IMR-90 (cell line): ENCODE results near the gene TTC16. TPM values are rescaled to one million over a fixed set of nuclear protein-coding genes. Genes with fewer than 3 reads are reported as not detected.
A peak's percentile ranks its signal among the peaks of the same experiment; 100 is the strongest.

Experiments
- ATAC-seq: fragments of 200-7000 bp; cut with Tn5 transposase; 2 replicates; pipeline ENCODE4 v1.9.1; 2020; ENCODE audit warnings: low read depth, mild to moderate bottlenecking, moderate library complexity
- BruUV-seq: library from RNA; stranded (reverse); fragments of 400-500 nt; replicated peaks from 2 replicates; lab custom pipeline; 2021; lab: Mats Ljungman, UMichigan
- CTCF ChIA-PET: fragments of 300-600 bp; formaldehyde crosslinking; extraction: SDS; loops from one replicate; lab custom pipeline; 2021; ENCODE audit warnings: antibody characterized with exemption; lab: Yijun Ruan, JAX
- POLR2A ChIA-PET: fragments of 300-600 bp; sonication (Branson Sonifier 250); formaldehyde crosslinking; loops from one replicate; lab custom pipeline; 2022; ENCODE audit warnings: antibody characterized with exemption; ENCODE audit not compliant: unreplicated experiment; lab: Charles Lee
- DNase-seq: peaks from one replicate; pipeline ENCODE4 v3.0.0; 2013
- H2AFZ ChIP-seq: replicated peaks from 2 replicates; pipeline ENCODE3; 2013; ENCODE audit warnings: low read length, mild to moderate bottlenecking; ENCODE audit not compliant: poor library complexity
- H2AK5ac ChIP-seq: 2 replicates; pipeline ENCODE4 v1.6.1; 2013; ENCODE audit warnings: low read depth, low read length, inconsistent platforms
- H2AK9ac ChIP-seq: replicated peaks from 2 replicates; pipeline ENCODE3; 2013; ENCODE audit warnings: mild to moderate bottlenecking, low read depth, low read length, moderate library complexity; ENCODE audit not compliant: poor library complexity
- H2BK120ac ChIP-seq: 2 replicates; pipeline ENCODE4 v1.6.1; 2013; ENCODE audit warnings: low read depth, low read length, inconsistent platforms
- H2BK15ac ChIP-seq: 3 replicates; pipeline ENCODE4 v1.6.1; 2013; ENCODE audit warnings: low read depth, low read length, inconsistent platforms
- H2BK20ac ChIP-seq: 2 replicates; pipeline ENCODE4 v1.6.1; 2013; ENCODE audit warnings: low read depth, mild to moderate bottlenecking, inconsistent platforms, low read length, moderate library complexity
- H2BK5ac ChIP-seq: 2 replicates; pipeline ENCODE4 v1.6.1; 2013; ENCODE audit warnings: mild to moderate bottlenecking, low read depth, low read length, inconsistent platforms; ENCODE audit not compliant: poor library complexity, severe bottlenecking
- H3K14ac ChIP-seq: replicated peaks from 2 replicates; pipeline ENCODE4 v1.6.1; 2013; ENCODE audit warnings: low read depth, low read length, inconsistent platforms
- H3K18ac ChIP-seq: 2 replicates; pipeline ENCODE4 v1.6.1; 2013; ENCODE audit warnings: low read depth, low read length, control low read depth
- H3K23ac ChIP-seq: 2 replicates; pipeline ENCODE4 v1.6.1; 2013; ENCODE audit warnings: low read depth, low read length, inconsistent platforms
- H3K27ac ChIP-seq: 2 replicates; pipeline ENCODE4 v1.5.1; 2013; ENCODE audit warnings: mild to moderate bottlenecking, control low read depth, low read length; ENCODE audit not compliant: insufficient read depth
- H3K27me3 ChIP-seq: 2 replicates; pipeline ENCODE4 v1.6.1; 2013; ENCODE audit warnings: low read length; ENCODE audit not compliant: control insufficient read depth, insufficient read depth
- H3K36me3 ChIP-seq: 2 replicates; pipeline ENCODE4 v1.6.1; 2013; ENCODE audit warnings: low read length, mixed read lengths; ENCODE audit not compliant: control insufficient read depth, insufficient read depth
- H3K4ac ChIP-seq: 2 replicates; pipeline ENCODE4 v1.6.1; 2013; ENCODE audit warnings: low read depth, low read length, inconsistent platforms
- H3K4me1 ChIP-seq: 2 replicates; pipeline ENCODE4 v1.6.1; 2013; ENCODE audit warnings: low read length, mixed read lengths; ENCODE audit not compliant: control insufficient read depth, insufficient read depth
- H3K4me2 ChIP-seq: 2 replicates; pipeline ENCODE4 v1.6.1; 2013; ENCODE audit warnings: low read depth, mild to moderate bottlenecking, control low read depth, low read length, moderate library complexity
- H3K4me3 ChIP-seq: 2 replicates; pipeline ENCODE4 v1.5.1; 2013; ENCODE audit warnings: low read depth, mild to moderate bottlenecking, control low read depth, low read length, moderate library complexity; ENCODE audit not compliant: insufficient read depth
- H3K56ac ChIP-seq: 2 replicates; pipeline ENCODE4 v1.6.1; 2013; ENCODE audit warnings: low read length, inconsistent platforms; ENCODE audit not compliant: insufficient read depth; ENCODE audit errors: extremely low read depth
- H3K79me1 ChIP-seq, 2 experiments: 2 replicates each; pipeline ENCODE4 v1.6.1; 2013; ENCODE audit warnings: low read length in 2 of 2, inconsistent platforms in 1 of 2, low read depth in 1 of 2
- H3K9ac ChIP-seq: 2 replicates; pipeline ENCODE4 v1.6.1; 2013; ENCODE audit warnings: low read depth, low read length, control low read depth
- H3K9me1 ChIP-seq: 2 replicates; pipeline ENCODE4 v1.6.1; 2013; ENCODE audit warnings: low read length, inconsistent platforms; ENCODE audit not compliant: insufficient read depth
- H3K9me3 ChIP-seq: 2 replicates; pipeline ENCODE4 v1.6.1; 2013; ENCODE audit warnings: low read length; ENCODE audit not compliant: control insufficient read depth, insufficient read depth
- H4K20me1 ChIP-seq: 2 replicates; pipeline ENCODE4 v1.6.1; 2013; ENCODE audit warnings: low read length, inconsistent platforms; ENCODE audit not compliant: insufficient read depth
- H4K5ac ChIP-seq: 2 replicates; pipeline ENCODE4 v1.6.1; 2013; ENCODE audit warnings: mild to moderate bottlenecking, low read depth, low read length, control low read depth
- H4K8ac ChIP-seq, 2 experiments: 2 replicates each; pipeline ENCODE4 v1.6.1; 2013; ENCODE audit warnings: low read depth in 2 of 2, low read length in 2 of 2, control low read depth in 1 of 2, inconsistent platforms in 1 of 2
- H4K91ac ChIP-seq: 2 replicates; pipeline ENCODE4 v1.6.1; 2013; ENCODE audit warnings: low read depth, low read length, inconsistent platforms; ENCODE audit not compliant: insufficient read depth
- BHLHE40 ChIP-seq: fragments of 150-350 bp; IDR thresholded peaks from 2 replicates; pipeline ENCODE4 v1.6.1; 2016; ENCODE audit warnings: mild to moderate bottlenecking, low read depth, low read length
- CEBPB ChIP-seq: IDR thresholded peaks from 2 replicates; pipeline ENCODE4 v1.6.1; 2012; ENCODE audit warnings: low read depth, low read length, improper control_type of control experiment
- CHD1 ChIP-seq: IDR thresholded peaks from 2 replicates; pipeline ENCODE4 v1.6.1; 2012; ENCODE audit warnings: low read depth, low read length, improper control_type of control experiment
- MAFK ChIP-seq: IDR thresholded peaks from 2 replicates; pipeline ENCODE4 v1.6.1; 2012; ENCODE audit warnings: low read depth, low read length, improper control_type of control experiment
- MAZ ChIP-seq: IDR thresholded peaks from 2 replicates; pipeline ENCODE4 v1.6.1; 2012; ENCODE audit warnings: low read depth, mild to moderate bottlenecking, low read length, improper control_type of control experiment, moderate library complexity, borderline replicate concordance
- MXI1 ChIP-seq: IDR thresholded peaks from 2 replicates; pipeline ENCODE4 v1.6.1; 2012; ENCODE audit warnings: low read depth, mild to moderate bottlenecking, low read length, moderate library complexity, borderline replicate concordance
- NFE2L2 ChIP-seq: fragments of 150-350 bp; IDR thresholded peaks from 2 replicates; pipeline ENCODE4 v1.6.1; 2016; ENCODE audit warnings: low read depth, mild to moderate bottlenecking, low read length
- RAD21 ChIP-seq: IDR thresholded peaks from 2 replicates; pipeline ENCODE4 v1.6.1; 2012; ENCODE audit warnings: low read length, improper control_type of control experiment
- RCOR1 ChIP-seq: IDR thresholded peaks from 2 replicates; pipeline ENCODE4 v1.6.1; 2012; ENCODE audit warnings: mild to moderate bottlenecking, low read length, improper control_type of control experiment; ENCODE audit not compliant: insufficient replicate concordance
- RFX5 ChIP-seq: IDR thresholded peaks from 2 replicates; pipeline ENCODE4 v1.8.0; 2012; ENCODE audit warnings: low read depth, mild to moderate bottlenecking, low read length, moderate library complexity
- SMC3 ChIP-seq: fragments of 150-350 bp; IDR thresholded peaks from 2 replicates; pipeline ENCODE4 v1.6.1; 2016; ENCODE audit warnings: low read depth, mild to moderate bottlenecking, antibody characterized with exemption, low read length, moderate library complexity
- WGBS, 2 experiments: methylation state at CpG; one replicate each; pipeline versions ENCODE4 v1.1.5 to v1.1.7; 2013; ENCODE audit warnings: missing lambda C conversion rate in 2 of 2; ENCODE audit not compliant: insufficient read length in 1 of 2; ENCODE audit errors: extremely low coverage in 2 of 2; 5-methylcytosine and 5-hydroxymethylcytosine counted together
- dilution Hi-C: fragments of 300-500 bp; cut with HindIII; formaldehyde crosslinking; loops from one replicate; pipeline ENCODE4 v1.14.3; 2018; ENCODE audit warnings: low sequenced_read_pairs; ENCODE audit not compliant: unreplicated experiment
- in situ Hi-C: fragments of 300-500 bp; cut with MboI; formaldehyde crosslinking; loops from 3 replicates; pipeline ENCODE4 v1.14.3; 2019; ENCODE audit warnings: low sequenced_read_pairs, inconsistent platforms, mixed read lengths
- intact Hi-C: fragments of 100-400 bp; cut with micrococcal nuclease; formaldehyde crosslinking; loops from 2 replicates; pipeline ENCODE4 v1.10.0; 2022
- polyA plus RNA-seq, 3 experiments: library from polyadenylated mRNA; depleted of rRNA; stranded (reverse); fragments of >200 nt; gene quantifications; 2 replicates each; pipeline ENCODE4 v1.2.3, GENCODE V29; 2012; ENCODE audit warnings: low replicate concordance in 1 of 3
- total RNA-seq: library from RNA; depleted of rRNA; stranded (reverse); fragments of >200 nt; gene quantifications from 2 replicates; pipeline ENCODE4 v1.2.3, GENCODE V29; 2012
- TF ChIP-seq, protein P1 (sequence below): conservative IDR thresholded peaks from 2 replicates; pipeline ENCODE4 v1.5.1; 2012; ENCODE audit warnings: mild to moderate bottlenecking, low read depth, low read length, improper control_type of control experiment
- TF ChIP-seq, protein P2 (sequence below): fragments of 150-350 bp; IDR thresholded peaks from 2 replicates; pipeline ENCODE4 v1.6.1; 2017; ENCODE audit warnings: mild to moderate bottlenecking, antibody characterized with exemption, low read length, low read depth
- TF ChIP-seq, protein P3 (sequence below): fragments of 150-350 bp; IDR thresholded peaks from 2 replicates; pipeline ENCODE4 v1.6.1; 2016; ENCODE audit warnings: low read depth, mild to moderate bottlenecking, low read length, moderate library complexity, borderline replicate concordance

Gene TTC16
- total and polyA plus RNA-seq, 2 of the 4 experiments (the other 2 are of a cell fraction), result 0.02 TPM; not detected in 1

DNA sequence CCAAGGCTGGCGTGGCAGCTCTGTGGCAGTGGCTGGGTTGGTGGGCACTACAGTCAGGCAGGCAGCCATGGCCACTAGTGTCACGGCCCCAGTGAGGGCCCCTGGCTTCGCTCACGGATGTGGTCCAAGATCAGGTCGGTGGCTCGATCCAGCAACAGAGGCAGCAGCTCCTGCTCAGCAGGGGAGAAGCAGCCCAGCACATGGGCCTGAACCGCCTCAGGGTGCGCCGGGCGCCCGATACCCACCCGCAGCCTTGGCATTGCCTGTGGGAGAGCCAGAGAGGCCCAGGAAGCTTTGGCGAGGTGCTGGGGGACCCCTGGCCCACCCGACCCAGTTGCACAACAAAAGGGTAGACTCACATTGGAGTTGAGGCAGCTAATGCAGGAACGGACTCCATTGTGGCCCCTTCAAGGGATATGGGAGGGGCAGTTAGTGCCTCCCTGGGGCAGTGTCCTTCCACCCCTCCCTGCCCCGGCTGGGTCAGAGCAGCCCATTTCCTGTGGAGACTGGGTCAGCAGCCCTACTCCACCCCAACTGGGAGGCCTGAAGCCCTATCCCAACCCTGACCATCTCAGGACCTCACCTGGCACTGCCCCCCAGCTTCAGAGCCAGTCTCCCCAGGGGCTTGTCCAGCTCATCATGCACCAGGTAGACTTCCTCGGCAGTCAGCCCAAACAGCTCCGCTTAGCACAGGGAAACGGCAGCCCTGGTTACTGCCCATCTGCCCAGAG is 1.7 kb upstream of the TTC16 start:
- H3K23ac ChIP-seq, result peak overlapping the region; percentile 87; the same call in 1 of the 2 replicates
- dilution Hi-C loops (no loop called here), intact Hi-C loops (no loop called here), in situ Hi-C loops (no loop called here)
- 0 out of 2 replicates have a peak overlapping the region, but pooled peaks have one; percentile 51 for H3K14ac ChIP-seq
- 96% methylated on average over 7 of the region's 19 CpGs; no CpG with 5 or more reads in 1 of the 2 experiments for WGBS, 2 experiments
- DNase-seq (no peak), ATAC-seq (no peak)
- H3K36me3 ChIP-seq, result no peaks in the 10 kb centered on the region
- H2AFZ ChIP-seq, result peak overlapping the region; percentile 79
- no peak overlapping the region for H3K18ac ChIP-seq
- CTCF ChIA-PET, result interaction anchor here (0.6 to 2.0 kb wide), 2 partner anchors 21 to 69 kb away, joined by 3 to 7 read pairs; partner anchors contain the start of gene TOR2A
- peaks cover 2 to 14% of the 10 kb centered on the region in 2 experiments; a peak in 3 of 4 replicates for H3K79me1 ChIP-seq
- H2AK5ac ChIP-seq, result 0 out of 2 replicates have a peak overlapping the region, but pooled peaks have one; percentile 59
- H4K5ac ChIP-seq, result no peak overlapping the region
- H4K8ac ChIP-seq, result no peak overlapping the region; a peak in 1 of 4 replicates
- H2BK120ac ChIP-seq, result no peak overlapping the region
- H3K9ac ChIP-seq, result no peak overlapping the region; the same call in 1 of the 2 replicates
- H3K56ac ChIP-seq, result no peak overlapping the region
- peaks cover 7% of the 10 kb centered on the region for H3K4me1 ChIP-seq
- no TSS peak for BruUV-seq
- H3K4me2 ChIP-seq, result peak overlapping the region; percentile 81
- no peak overlapping the region for H2BK5ac ChIP-seq
- peak overlapping the region; percentile 14; the same call in 1 of the 2 replicates for H3K4me3 ChIP-seq
- no peak overlapping the region for H2BK15ac ChIP-seq
- H3K9me1 ChIP-seq, result no peaks in the 10 kb centered on the region; the same call in 1 of the 2 replicates
- peaks cover 7% of the 10 kb centered on the region for H4K20me1 ChIP-seq
- no peak overlapping the region for H3K27ac ChIP-seq
- H4K91ac ChIP-seq, result no peak overlapping the region
- H2BK20ac ChIP-seq, result no peak overlapping the region
- no peaks in the 10 kb centered on the region for H3K9me3 ChIP-seq
- POLR2A ChIA-PET, result no interaction called here
- no peak overlapping the region for H3K4ac ChIP-seq
- no peaks in the 10 kb centered on the region for H3K27me3 ChIP-seq
- peak overlapping the region; percentile 87 for H2AK9ac ChIP-seq
- TF ChIP-seq SMC3 (no peak), CHD1 (no peak), RCOR1 (no peak), MAFK (no peak), RAD21 (no peak), RFX5 (no peak), MXI1 (no peak), BHLHE40 (no peak), NFE2L2 (no peak), CEBPB (no peak), MAZ (no peak)
- TF ChIP-seq, protein P1, sequence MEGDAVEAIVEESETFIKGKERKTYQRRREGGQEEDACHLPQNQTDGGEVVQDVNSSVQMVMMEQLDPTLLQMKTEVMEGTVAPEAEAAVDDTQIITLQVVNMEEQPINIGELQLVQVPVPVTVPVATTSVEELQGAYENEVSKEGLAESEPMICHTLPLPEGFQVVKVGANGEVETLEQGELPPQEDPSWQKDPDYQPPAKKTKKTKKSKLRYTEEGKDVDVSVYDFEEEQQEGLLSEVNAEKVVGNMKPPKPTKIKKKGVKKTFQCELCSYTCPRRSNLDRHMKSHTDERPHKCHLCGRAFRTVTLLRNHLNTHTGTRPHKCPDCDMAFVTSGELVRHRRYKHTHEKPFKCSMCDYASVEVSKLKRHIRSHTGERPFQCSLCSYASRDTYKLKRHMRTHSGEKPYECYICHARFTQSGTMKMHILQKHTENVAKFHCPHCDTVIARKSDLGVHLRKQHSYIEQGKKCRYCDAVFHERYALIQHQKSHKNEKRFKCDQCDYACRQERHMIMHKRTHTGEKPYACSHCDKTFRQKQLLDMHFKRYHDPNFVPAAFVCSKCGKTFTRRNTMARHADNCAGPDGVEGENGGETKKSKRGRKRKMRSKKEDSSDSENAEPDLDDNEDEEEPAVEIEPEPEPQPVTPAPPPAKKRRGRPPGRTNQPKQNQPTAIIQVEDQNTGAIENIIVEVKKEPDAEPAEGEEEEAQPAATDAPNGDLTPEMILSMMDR, result no peak
- TF ChIP-seq, protein P2, sequence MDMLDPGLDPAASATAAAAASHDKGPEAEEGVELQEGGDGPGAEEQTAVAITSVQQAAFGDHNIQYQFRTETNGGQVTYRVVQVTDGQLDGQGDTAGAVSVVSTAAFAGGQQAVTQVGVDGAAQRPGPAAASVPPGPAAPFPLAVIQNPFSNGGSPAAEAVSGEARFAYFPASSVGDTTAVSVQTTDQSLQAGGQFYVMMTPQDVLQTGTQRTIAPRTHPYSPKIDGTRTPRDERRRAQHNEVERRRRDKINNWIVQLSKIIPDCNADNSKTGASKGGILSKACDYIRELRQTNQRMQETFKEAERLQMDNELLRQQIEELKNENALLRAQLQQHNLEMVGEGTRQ, result no peak
- TF ChIP-seq, protein P3, sequence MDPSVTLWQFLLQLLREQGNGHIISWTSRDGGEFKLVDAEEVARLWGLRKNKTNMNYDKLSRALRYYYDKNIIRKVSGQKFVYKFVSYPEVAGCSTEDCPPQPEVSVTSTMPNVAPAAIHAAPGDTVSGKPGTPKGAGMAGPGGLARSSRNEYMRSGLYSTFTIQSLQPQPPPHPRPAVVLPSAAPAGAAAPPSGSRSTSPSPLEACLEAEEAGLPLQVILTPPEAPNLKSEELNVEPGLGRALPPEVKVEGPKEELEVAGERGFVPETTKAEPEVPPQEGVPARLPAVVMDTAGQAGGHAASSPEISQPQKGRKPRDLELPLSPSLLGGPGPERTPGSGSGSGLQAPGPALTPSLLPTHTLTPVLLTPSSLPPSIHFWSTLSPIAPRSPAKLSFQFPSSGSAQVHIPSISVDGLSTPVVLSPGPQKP, result no peak
